Esophagus mucosa (tissue), 1 donor: ENCODE measurements around the gene ZYX. TPM values are rescaled to one million over a fixed set of nuclear protein-coding genes. Genes with fewer than 3 reads are reported as not detected.
"Not testable (repeated sequence)": the region's sequence is repeated elsewhere in the genome, so short reads cannot be mapped to it uniquely, and the experiment has no call there.

Source experiments
- ATAC-seq: fragments of 200-7000 bp; cut with Tn5 transposase; one replicate; pipeline ENCODE4 v1.9.1; 2020
- total RNA-seq: library from RNA; stranded (reverse); gene quantifications from one replicate; pipeline ENCODE4 v1.2.4, GENCODE V29; 2023
- donor health status: DM: yes; HTN: yes; CAD: no.

The ZYX gene
- total RNA-seq, 1 donor from 2014 or later: 82.3 TPM

- ATAC-seq: no peak
These were observed 3.8 kb downstream of the ZYX start for GRCh38 chr7:143384661-143385631.

- no peak for ATAC-seq
These were observed 5.0 kb downstream of the ZYX start for GRCh38 chr7:143385891-143386781.

GRCh38 chr7:143387156-143387975, 6.2 kb downstream of the ZYX start:
- no peak for ATAC-seq

GRCh38 chr7:143388051-143388450, 6.9 kb downstream of the ZYX start:
- no peak for ATAC-seq

GRCh38 chr7:143388491-143389101, 7.5 kb downstream of the ZYX start:
- ATAC-seq: no peak

- ATAC-seq: peak; percentile 2
These were observed 8.4 kb downstream of the ZYX start for GRCh38 chr7:143389316-143390103.

GRCh38 chr7:143390104-143390772, 9.1 kb downstream of the ZYX start:
- peak; percentile 6 for ATAC-seq

- no peak for ATAC-seq
These were observed 9.7 kb downstream of the ZYX start for GRCh38 chr7:143390773-143391317.

GRCh38 chr7:143391462-143392404, 10.6 kb downstream of the ZYX start:
- ATAC-seq: peak; percentile 23

- not testable (repeated sequence) for ATAC-seq
These were observed 11.3 kb downstream of the ZYX start for GRCh38 chr7:143392427-143392826.

- ATAC-seq: no peak
These were observed 11.7 kb downstream of the ZYX start for GRCh38 chr7:143392875-143393266.

- no peak for ATAC-seq
These were observed 12.3 kb downstream of the ZYX start for GRCh38 chr7:143393267-143394041.

GRCh38 chr7:143394068-143394467, 12.9 kb downstream of the ZYX start:
- no peak for ATAC-seq

- no peak for ATAC-seq
These were observed 13.6 kb downstream of the ZYX start for GRCh38 chr7:143394777-143395176.

GRCh38 chr7:143395187-143396149, 14.3 kb downstream of the ZYX start:
- ATAC-seq: no peak

- ATAC-seq: no peak
These were observed 15.0 kb downstream of the ZYX start for GRCh38 chr7:143396182-143396581.
